DMS53 treated with DMSO at 0.1 percent for 48 hours (cell line): ENCODE measurements around the gene TYW1.
"Not testable (repeated sequence)": the region's sequence is repeated elsewhere in the genome, so short reads cannot be mapped to it uniquely, and the experiment has no call there.

Experiments
- DNase-seq: peaks from one replicate; lab custom pipeline; 2025; ENCODE audit not compliant: unreplicated experiment; lab: John Stamatoyannopoulos, UW

The TYW1 gene

GRCh38 chr7:67128257-67128656 is 131.6 kb downstream of the TYW1 start:
- not testable (repeated sequence) for DNase-seq

- not testable (repeated sequence) for DNase-seq
These were observed 134.1 kb downstream of the TYW1 start for GRCh38 chr7:67130766-67131165.

GRCh38 chr7:67134912-67135311 is 138.3 kb downstream of the TYW1 start:
- not testable (repeated sequence) for DNase-seq

- not testable (repeated sequence) for DNase-seq
These were observed 139.2 kb downstream of the TYW1 start for GRCh38 chr7:67135617-67136486.

- not testable (repeated sequence) for DNase-seq
These were observed 140.9 kb downstream of the TYW1 start for GRCh38 chr7:67137489-67137888.

- DNase-seq: not testable (repeated sequence)
These were observed 143.2 kb downstream of the TYW1 start for GRCh38 chr7:67139876-67140275.

- DNase-seq: not testable (repeated sequence)
These were observed 144.4 kb downstream of the TYW1 start for GRCh38 chr7:67141001-67141400.

GRCh38 chr7:67143091-67143786 is 146.6 kb downstream of the TYW1 start:
- not testable (repeated sequence) for DNase-seq

- DNase-seq: not testable (repeated sequence)
These were observed 149.1 kb downstream of the TYW1 start for GRCh38 chr7:67145581-67146193.

GRCh38 chr7:67149131-67149530 is 152.5 kb downstream of the TYW1 start:
- not testable (repeated sequence) for DNase-seq

GRCh38 chr7:67154374-67154773 is 157.7 kb downstream of the TYW1 start:
- DNase-seq: not testable (repeated sequence)

- DNase-seq: not testable (repeated sequence)
These were observed 159.4 kb downstream of the TYW1 start for GRCh38 chr7:67156064-67156463.

- not testable (repeated sequence) for DNase-seq
These were observed 166.7 kb downstream of the TYW1 start for GRCh38 chr7:67163285-67163684.

- DNase-seq: not testable (repeated sequence)
These were observed 174.5 kb downstream of the TYW1 start for GRCh38 chr7:67171151-67171550.

- DNase-seq: not testable (repeated sequence)
These were observed 180.1 kb downstream of the TYW1 start for GRCh38 chr7:67176730-67177129.

- not testable (repeated sequence) for DNase-seq
These were observed 182.5 kb downstream of the TYW1 start for GRCh38 chr7:67178915-67179688.

GRCh38 chr7:67182956-67183750 is 186.5 kb downstream of the TYW1 start:
- not testable (repeated sequence) for DNase-seq

GRCh38 chr7:67184912-67185659 is 188.5 kb downstream of the TYW1 start:
- DNase-seq: not testable (repeated sequence)

- not testable (repeated sequence) for DNase-seq
These were observed 189.1 kb downstream of the TYW1 start for GRCh38 chr7:67185660-67186129.
